Small intestine (tissue), 7 donors: ENCODE measurements around the gene DOCK9. TPM values are rescaled to one million over a fixed set of nuclear protein-coding genes. Genes with fewer than 3 reads are reported as not detected.

Experiments
- DNase-seq, 2 donors: peaks; one replicate each; pipeline versions ENCODE4 v3.0.0 to v3.0.0-alpha.2; 2013
- FAIRE-seq: peaks from 2 replicates; lab custom pipeline; 2012; peaks lifted over from hg19 to GRCh38; lab: Jason Lieb, UNC
- H3K27ac ChIP-seq, 3 donors: one replicate each; pipeline ENCODE4 v1.5.1; 2013; ENCODE audit warnings: low read length in 2 of 3, mild to moderate bottlenecking in 2 of 3, control low read depth in 1 of 3, inconsistent platforms in 1 of 3, low read depth in 1 of 3, moderate library complexity in 1 of 3
- H3K27me3 ChIP-seq, 3 donors: one replicate each; pipeline ENCODE4 v1.6.1; 2013; ENCODE audit warnings: low read length in 3 of 3, inconsistent platforms in 1 of 3; ENCODE audit not compliant: control insufficient read depth in 3 of 3, insufficient read depth in 3 of 3
- H3K36me3 ChIP-seq, 3 donors: one replicate each; pipeline ENCODE4 v1.6.1; 2013; ENCODE audit warnings: low read length in 3 of 3, inconsistent platforms in 1 of 3, low read depth in 1 of 3, mild to moderate bottlenecking in 1 of 3, moderate library complexity in 1 of 3; ENCODE audit not compliant: control insufficient read depth in 3 of 3, insufficient read depth in 2 of 3
- H3K4me1 ChIP-seq, 3 donors: one replicate each; pipeline ENCODE4 v1.6.1; 2013; ENCODE audit warnings: low read length in 2 of 3, inconsistent platforms in 1 of 3, low read depth in 1 of 3, mild to moderate bottlenecking in 1 of 3, moderate library complexity in 1 of 3; ENCODE audit not compliant: control insufficient read depth in 3 of 3, insufficient read depth in 2 of 3
- H3K4me3 ChIP-seq, 3 donors: one replicate each; pipeline ENCODE4 v1.5.1; 2013; ENCODE audit warnings: low read length in 3 of 3, control low read depth in 1 of 3, inconsistent platforms in 1 of 3, low read depth in 1 of 3, mild to moderate bottlenecking in 1 of 3, moderate library complexity in 1 of 3
- H3K9me3 ChIP-seq, 2 donors: one replicate each; pipeline ENCODE4 v1.6.1; 2013; ENCODE audit warnings: low read depth in 1 of 2, low read length in 1 of 2; ENCODE audit not compliant: control insufficient read depth in 2 of 2, insufficient read depth in 1 of 2
- WGBS, 3 donors: extraction: QIAGEN DNeasy Blood & Tissue Kit; methylation state at CpG; one replicate each; pipeline ENCODE4 v1.1.7; 2013; 5-methylcytosine and 5-hydroxymethylcytosine counted together
- polyA plus RNA-seq, 4 donors: library from polyadenylated mRNA; stranded (reverse) in 3 of 4; unstranded in 1 of 4; fragments of 200-250 nt in 3 of 4; fragments of 120-200 nt in 1 of 4; gene quantifications; one replicate each; pipeline versions ENCODE4 v1.2.1 to v1.2.3, GENCODE V29; 2013
- donor health status: healthy with polysubstance abuse.
- donor health status: control.
- donor health status: control.
- donor health status: Bipolar disorder and iron deficiency.
- donor health status: healthy.

DOCK9 gene
- polyA plus RNA-seq, 4 donors, result 18.6 to 84.3 (median 37.0) TPM

DNA sequence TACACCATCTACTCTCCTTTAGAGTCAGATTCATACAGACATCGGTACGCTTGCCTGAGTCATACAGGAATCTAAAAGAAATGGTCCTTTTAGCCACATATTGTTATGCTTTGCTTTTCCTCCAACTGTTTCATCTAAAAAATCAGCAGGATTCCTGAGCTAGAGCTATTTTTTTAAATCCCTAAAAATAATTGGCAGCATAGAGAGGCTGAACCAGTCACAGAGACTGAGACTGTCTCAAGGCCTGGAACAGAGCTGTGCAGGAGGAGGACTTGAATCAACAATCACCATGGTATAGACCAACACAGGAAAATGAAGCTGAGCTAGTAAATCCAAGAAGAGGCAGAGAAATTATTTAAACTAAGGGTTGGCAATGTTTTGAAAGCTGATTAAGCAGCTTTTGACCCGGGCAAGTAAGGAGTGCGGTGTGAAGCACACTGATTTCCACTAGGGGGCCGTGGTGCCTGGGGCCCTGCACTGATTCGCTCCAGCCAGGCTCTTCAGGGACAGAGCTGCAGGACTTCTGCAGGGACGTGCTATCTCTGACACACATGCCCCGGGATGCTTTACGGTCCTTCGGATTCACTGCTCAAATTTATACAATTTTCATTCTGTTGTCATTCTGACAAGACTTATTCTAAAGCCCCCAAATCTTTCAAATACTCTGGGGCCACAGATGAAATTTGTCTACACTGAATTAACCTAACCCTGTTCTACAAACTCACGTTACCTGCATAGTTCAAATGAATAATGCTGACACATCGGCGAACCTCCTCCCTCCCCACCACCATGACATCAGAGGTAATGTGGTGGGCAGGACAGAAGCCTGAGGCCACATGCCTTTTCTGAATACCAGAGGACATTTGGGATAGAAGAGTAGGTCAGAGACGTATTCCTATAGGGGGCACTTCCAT is 137.8 kb downstream of the DOCK9 start:
- H3K27me3 ChIP-seq, result no peaks in the 10 kb centered on the region
- DNase-seq (peak; percentile 72 to 73), FAIRE-seq (no peak)
- peaks cover 0 to 28% (median 2%) of the 10 kb centered on the region in 3 donors for H3K36me3 ChIP-seq
- 38 to 49% (median 43%) methylated on average over 14 of the region's 14 CpGs for WGBS, 3 donors
- H3K9me3 ChIP-seq, result no peaks in the 10 kb centered on the region
- H3K27ac ChIP-seq, result no peak overlapping the region
- peaks cover 0 to 10% (median 2%) of the 10 kb centered on the region in 3 donors for H3K4me1 ChIP-seq
- H3K4me3 ChIP-seq, result no peak overlapping the region

DNA sequence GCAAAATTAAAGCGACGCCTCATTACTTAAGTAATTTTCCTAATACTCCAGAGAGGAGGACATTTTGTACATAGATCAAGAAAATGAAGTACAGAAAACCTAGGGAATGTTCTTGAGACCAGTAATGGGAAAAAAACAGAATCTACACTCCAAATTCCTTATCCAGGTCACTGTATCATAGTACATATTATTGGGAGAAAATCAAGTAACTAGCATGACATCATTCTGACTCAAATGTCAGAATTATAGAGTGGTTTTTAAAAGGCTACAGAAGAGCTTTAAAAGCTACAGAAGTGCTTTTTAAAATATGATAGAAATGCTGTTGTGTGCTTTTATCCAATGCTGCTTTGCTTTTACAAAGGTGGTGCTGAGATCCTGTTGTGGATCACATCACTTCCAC is 139.1 kb downstream of the DOCK9 start:
- H3K27ac ChIP-seq, result no peak overlapping the region
- H3K9me3 ChIP-seq, result no peaks in the 10 kb centered on the region
- FAIRE-seq (no peak), DNase-seq (no peak)
- H3K36me3 ChIP-seq, result peaks cover 0 to 26% (median 0%) of the 10 kb centered on the region in 3 donors
- H3K4me3 ChIP-seq, result no peak overlapping the region
- WGBS, 3 donors, result 96 to 100% (median 97%) methylated on average over 2 of the region's 2 CpGs
- peaks cover 2 to 10% (median 2%) of the 10 kb centered on the region in 3 donors for H3K4me1 ChIP-seq
- H3K27me3 ChIP-seq, result no peaks in the 10 kb centered on the region

DNA sequence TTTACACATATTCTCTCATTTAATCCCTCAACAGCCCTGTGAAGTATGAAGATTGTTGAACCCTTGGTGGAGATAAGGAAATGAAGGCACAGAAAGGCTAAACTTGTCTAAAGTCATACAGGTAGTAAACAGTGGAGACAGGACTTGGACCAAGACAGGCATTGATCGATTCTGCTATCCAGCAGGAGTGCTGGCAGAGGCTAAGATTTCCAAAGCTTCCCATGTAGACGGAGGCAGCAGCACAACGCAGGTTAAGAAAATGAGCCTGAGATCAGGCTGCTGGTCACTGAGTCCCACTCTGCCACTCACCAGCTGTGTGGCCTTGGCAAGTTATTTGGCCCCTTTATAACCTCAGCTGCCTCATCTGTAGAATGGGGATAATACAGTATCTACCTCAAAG is 140.0 kb downstream of the DOCK9 start:
- H3K4me3 ChIP-seq, result no peak overlapping the region
- no peak overlapping the region for H3K27ac ChIP-seq
- peaks cover 2 to 10% (median 2%) of the 10 kb centered on the region in 3 donors for H3K4me1 ChIP-seq
- DNase-seq, result no peak
- no peaks in the 10 kb centered on the region for H3K27me3 ChIP-seq
- FAIRE-seq, result no peak
- peaks cover 0 to 23% (median 0%) of the 10 kb centered on the region in 3 donors for H3K36me3 ChIP-seq
- H3K9me3 ChIP-seq, result no peaks in the 10 kb centered on the region
- 92 to 100% (median 96%) methylated on average over 3 of the region's 3 CpGs for WGBS, 3 donors

DNA sequence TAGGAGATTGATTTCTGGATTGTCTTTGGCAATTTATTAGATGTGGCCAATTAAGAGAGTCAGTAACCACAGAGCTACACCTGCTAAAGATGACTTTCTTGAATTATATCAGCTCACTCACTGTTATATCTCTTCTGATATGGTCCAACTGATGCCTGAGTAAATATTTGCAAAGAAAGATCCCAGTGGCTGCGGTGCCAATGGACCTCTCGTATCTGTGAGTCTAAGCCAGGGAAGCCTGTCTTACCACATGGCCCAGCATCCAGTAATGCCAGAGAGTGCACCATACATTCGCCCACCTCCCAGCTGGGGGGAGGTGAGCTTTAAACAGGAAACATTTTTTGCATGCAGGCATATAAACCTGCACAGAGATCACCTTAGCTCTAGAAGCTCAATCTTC is 142.7 kb downstream of the DOCK9 start:
- WGBS, 3 donors, result 18 to 59% (median 22%) methylated on average over 3 of the region's 3 CpGs
- no peaks in the 10 kb centered on the region for H3K27me3 ChIP-seq
- peaks cover 2 to 7% (median 2%) of the 10 kb centered on the region in 3 donors for H3K4me1 ChIP-seq
- no peaks in the 10 kb centered on the region for H3K9me3 ChIP-seq
- FAIRE-seq (no peak), DNase-seq (no peak)
- no peak overlapping the region for H3K4me3 ChIP-seq
- H3K27ac ChIP-seq, result no peak overlapping the region
- H3K36me3 ChIP-seq, result peaks cover 0 to 23% (median 0%) of the 10 kb centered on the region in 3 donors

DNA sequence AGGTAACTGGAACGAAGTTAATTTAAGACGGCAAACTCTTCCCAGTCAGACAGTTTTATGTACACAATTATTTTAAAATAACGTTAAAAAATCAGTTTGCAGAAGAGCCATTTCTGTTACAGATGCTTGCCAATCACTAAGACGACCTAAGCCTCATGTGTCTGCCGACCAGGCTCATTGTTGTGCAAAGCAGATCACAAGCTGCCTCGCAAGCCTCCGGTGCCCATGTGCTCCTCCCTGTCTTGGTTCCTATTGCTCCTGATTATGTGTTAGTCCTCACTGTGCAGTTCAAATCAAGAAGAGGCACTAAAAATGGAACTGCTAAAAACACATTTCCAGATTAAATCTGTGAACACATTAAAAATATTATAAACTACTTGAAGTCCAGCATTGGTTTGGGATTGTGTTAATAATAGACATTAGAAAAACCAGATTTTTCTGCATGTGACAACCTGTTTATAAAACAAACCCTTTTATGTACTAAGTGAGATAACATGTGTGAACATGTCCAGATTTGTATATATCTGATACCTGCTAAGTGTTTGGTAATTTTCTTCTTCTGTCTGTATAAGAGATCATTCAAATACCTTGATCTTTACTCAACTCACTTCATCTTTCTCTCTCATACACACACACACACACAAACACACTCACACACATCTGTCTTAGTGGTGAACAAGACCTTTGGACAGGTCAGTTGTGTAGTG is 143.5 kb downstream of the DOCK9 start:
- no peak for DNase-seq
- FAIRE-seq, result no peak

DNA sequence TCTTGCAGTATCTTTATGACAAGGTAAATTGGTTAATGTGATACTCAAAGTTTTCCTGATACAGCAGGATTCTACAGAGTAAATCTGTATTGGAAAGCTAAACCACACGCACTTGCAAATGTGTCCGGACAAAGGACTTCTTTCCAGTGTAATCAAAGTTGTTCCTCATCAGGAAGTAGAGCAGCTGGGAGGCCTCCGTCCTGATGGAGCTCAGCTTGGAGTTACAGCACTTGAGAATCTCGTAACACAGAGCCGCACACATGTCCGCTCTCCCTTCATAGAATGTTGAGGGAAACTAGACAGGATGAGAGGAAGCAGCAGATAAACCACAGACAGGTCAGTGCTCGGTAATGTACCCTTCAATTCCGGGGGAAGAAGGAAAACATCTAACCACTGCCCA is 146.6 kb downstream of the DOCK9 start:
- WGBS, 3 donors, result 76 to 92% (median 88%) methylated on average over 8 of the region's 8 CpGs
- Histone ChIP-seq H3K27ac (peak overlapping the region in 1 of 3 donors; percentile 7), H3K4me3 (no peak overlapping the region), H3K36me3 (peaks cover 0 to 33% (median 4%) of the 10 kb centered on the region in 3 donors), H3K9me3 (no peaks in the 10 kb centered on the region), H3K4me1 (peaks cover 2 to 7% (median 2%) of the 10 kb centered on the region in 3 donors), H3K27me3 (no peaks in the 10 kb centered on the region)
- DNase-seq (no peak), FAIRE-seq (no peak)

More for the DNA sequence above, 143.5 kb downstream of the DOCK9 start:
- Histone ChIP-seq H3K27ac (no peak overlapping the region), H3K36me3 (peaks cover 0 to 27% (median under 1%) of the 10 kb centered on the region in 3 donors), H3K4me3 (no peak overlapping the region), H3K9me3 (no peaks in the 10 kb centered on the region), H3K4me1 (peaks cover 2 to 3% (median 2%) of the 10 kb centered on the region in 3 donors), H3K27me3 (no peaks in the 10 kb centered on the region)
- WGBS, 3 donors, result 82 to 88% (median 87%) methylated on average over 7 of the region's 7 CpGs

DNA sequence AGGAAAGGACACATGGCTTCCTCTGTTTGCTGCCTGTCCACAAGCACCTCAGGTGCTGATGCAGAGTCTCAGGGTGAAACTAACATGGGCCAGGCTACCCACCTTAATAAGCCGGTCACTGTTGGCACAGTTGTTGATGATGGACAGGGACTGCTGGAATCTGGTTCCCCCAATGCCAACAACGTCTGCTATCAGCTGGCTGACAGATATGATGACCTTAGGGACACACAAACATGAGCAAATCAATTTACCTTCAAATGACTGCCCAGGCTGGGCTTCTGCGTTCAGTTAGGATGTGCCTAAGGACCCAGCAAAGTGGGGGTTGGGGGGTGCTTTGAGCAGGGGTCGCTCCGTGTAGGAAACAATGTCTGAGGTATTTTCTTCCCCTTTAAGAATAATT is 148.3 kb downstream of the DOCK9 start:
- no peak for FAIRE-seq
- H3K27ac ChIP-seq, result no peak overlapping the region
- peaks cover 0 to 34% (median 7%) of the 10 kb centered on the region in 3 donors for H3K36me3 ChIP-seq
- DNase-seq, result no peak
- no peaks in the 10 kb centered on the region for H3K9me3 ChIP-seq
- no peaks in the 10 kb centered on the region for H3K27me3 ChIP-seq
- H3K4me3 ChIP-seq, result no peak overlapping the region
- peaks cover 2 to 11% (median 3%) of the 10 kb centered on the region in 3 donors for H3K4me1 ChIP-seq
- WGBS, 3 donors, result 90 to 93% (median 91%) methylated on average over 5 of the region's 5 CpGs

DNA sequence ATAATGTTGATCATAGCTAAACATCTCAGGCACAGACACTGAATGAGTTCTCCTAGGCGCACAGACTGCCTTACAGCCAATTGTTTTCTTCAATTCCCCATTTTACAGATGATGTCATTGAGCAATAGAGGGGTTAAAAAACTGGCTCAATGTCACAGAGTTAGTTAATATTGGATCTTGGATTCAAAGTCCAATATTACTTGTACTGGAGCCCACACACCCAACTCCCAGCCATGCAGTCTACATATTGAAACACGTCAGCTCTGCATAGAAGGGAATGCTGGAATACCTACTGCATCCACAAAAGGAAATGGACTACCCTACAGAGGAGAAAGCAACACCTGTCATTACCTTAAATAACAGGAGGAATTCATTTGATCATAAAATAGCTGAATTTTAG is 149.2 kb downstream of the DOCK9 start:
- H3K4me1 ChIP-seq, result peaks cover 3 to 11% (median 4%) of the 10 kb centered on the region in 3 donors
- no peak overlapping the region for H3K27ac ChIP-seq
- WGBS, 3 donors, result 61 to 82% (median 74%) methylated on average over 2 of the region's 2 CpGs
- peaks cover 2 to 41% (median 11%) of the 10 kb centered on the region in 3 donors for H3K36me3 ChIP-seq
- no peak overlapping the region for H3K4me3 ChIP-seq
- H3K9me3 ChIP-seq, result no peaks in the 10 kb centered on the region
- H3K27me3 ChIP-seq, result no peaks in the 10 kb centered on the region
- no peak for FAIRE-seq
- peak in 1 of 2 donors; percentile 83 for DNase-seq
